Measurements from ENCODE around the gene KCNAB2. TPM values are rescaled to one million over a fixed set of nuclear protein-coding genes. Genes with fewer than 3 reads are reported as not detected.

KCNAB2 gene
- polyA plus RNA-seq, 1 experiment = 10.3 TPM

- TF ChIP-seq, protein P1, sequence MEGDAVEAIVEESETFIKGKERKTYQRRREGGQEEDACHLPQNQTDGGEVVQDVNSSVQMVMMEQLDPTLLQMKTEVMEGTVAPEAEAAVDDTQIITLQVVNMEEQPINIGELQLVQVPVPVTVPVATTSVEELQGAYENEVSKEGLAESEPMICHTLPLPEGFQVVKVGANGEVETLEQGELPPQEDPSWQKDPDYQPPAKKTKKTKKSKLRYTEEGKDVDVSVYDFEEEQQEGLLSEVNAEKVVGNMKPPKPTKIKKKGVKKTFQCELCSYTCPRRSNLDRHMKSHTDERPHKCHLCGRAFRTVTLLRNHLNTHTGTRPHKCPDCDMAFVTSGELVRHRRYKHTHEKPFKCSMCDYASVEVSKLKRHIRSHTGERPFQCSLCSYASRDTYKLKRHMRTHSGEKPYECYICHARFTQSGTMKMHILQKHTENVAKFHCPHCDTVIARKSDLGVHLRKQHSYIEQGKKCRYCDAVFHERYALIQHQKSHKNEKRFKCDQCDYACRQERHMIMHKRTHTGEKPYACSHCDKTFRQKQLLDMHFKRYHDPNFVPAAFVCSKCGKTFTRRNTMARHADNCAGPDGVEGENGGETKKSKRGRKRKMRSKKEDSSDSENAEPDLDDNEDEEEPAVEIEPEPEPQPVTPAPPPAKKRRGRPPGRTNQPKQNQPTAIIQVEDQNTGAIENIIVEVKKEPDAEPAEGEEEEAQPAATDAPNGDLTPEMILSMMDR (IDR thresholded peaks at IDR 0.05; ENCODE audit: insufficient read depth, low read depth, low read length) = no peak
- H3K27me3 ChIP-seq (ENCODE audit: control insufficient read depth, insufficient read depth, low read length) = no peaks in the 10 kb centered on the region
- H3K36me3 ChIP-seq (ENCODE audit: control insufficient read depth, insufficient read depth, low read length) = no peaks in the 10 kb centered on the region
- ChIA-PET CTCF (interaction anchor here (1.5 to 1.8 kb wide), 2 partner anchors 11 kb away, joined by 5 to 6 read pairs; no protein-coding TSS in a partner anchor), POLR2A (no interaction called here)
- DNase-seq (ENCODE audit: low read depth) = no peak
- H3K4me3 ChIP-seq (ENCODE audit: low read depth, low read length) = no peak overlapping the region
These were observed 22.3 kb upstream of the KCNAB2 start for GRCh38 chr1:6023346-6023745.

DNA sequence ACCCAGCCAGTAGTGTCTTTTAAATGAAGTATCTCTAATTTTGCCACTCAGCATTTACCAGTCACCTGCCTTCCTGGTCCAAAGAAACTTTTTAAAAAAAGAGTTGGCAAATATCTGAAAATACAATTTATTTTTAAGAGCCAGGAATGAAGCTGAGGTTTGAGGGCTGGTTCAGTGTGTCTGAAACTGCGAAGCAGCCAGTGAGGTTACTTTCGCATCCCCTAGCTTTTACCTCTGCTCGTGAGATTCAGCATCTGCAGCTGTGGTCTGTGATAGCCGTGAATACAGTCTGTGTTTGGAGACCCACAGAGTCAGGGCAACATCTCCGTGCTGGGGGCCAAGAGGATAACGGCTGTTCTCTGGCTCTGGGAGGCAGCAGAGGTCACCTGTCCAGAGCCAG, 21.3 kb upstream of the KCNAB2 start:
- ChIA-PET POLR2A (no interaction called here), CTCF (interaction anchor here (0.8 to 1.8 kb wide), 5 partner anchors 8 to 222 kb away, joined by 3 to 6 read pairs (median 3); no protein-coding TSS in a partner anchor)
- no peak for DNase-seq (ENCODE audit: low read depth)
- TF ChIP-seq, protein P1 (IDR thresholded peaks at IDR 0.05; ENCODE audit: insufficient read depth, low read depth, low read length) = no peak
- Histone ChIP-seq H3K27me3 (ENCODE audit: control insufficient read depth, insufficient read depth, low read length) (no peaks in the 10 kb centered on the region), H3K4me3 (ENCODE audit: low read depth, low read length) (no peak overlapping the region), H3K36me3 (ENCODE audit: control insufficient read depth, insufficient read depth, low read length) (no peaks in the 10 kb centered on the region)

- Histone ChIP-seq H3K4me3 (ENCODE audit: low read depth, low read length) (no peak overlapping the region), H3K27me3 (ENCODE audit: control insufficient read depth, insufficient read depth, low read length) (no peaks in the 10 kb centered on the region), H3K36me3 (ENCODE audit: control insufficient read depth, insufficient read depth, low read length) (no peaks in the 10 kb centered on the region)
- POLR2A ChIA-PET = no interaction called here
- DNase-seq (ENCODE audit: low read depth) = no peak
- TF ChIP-seq, protein P1 (IDR thresholded peaks at IDR 0.05; ENCODE audit: insufficient read depth, low read depth, low read length) = no peak
- CTCF ChIA-PET = interaction anchor here (0.9 to 1.8 kb wide), 4 partner anchors 7 to 28 kb away, joined by 3 to 6 read pairs (median 4); no protein-coding TSS in a partner anchor
These were observed 20.2 kb upstream of the KCNAB2 start for GRCh38 chr1:6025269-6026094.

GRCh38 chr1:6026095-6026809, 19.4 kb upstream of the KCNAB2 start:
- H3K27me3 ChIP-seq (ENCODE audit: control insufficient read depth, insufficient read depth, low read length) = no peaks in the 10 kb centered on the region
- no peaks in the 10 kb centered on the region for H3K36me3 ChIP-seq (ENCODE audit: control insufficient read depth, insufficient read depth, low read length)
- ChIA-PET CTCF (interaction anchor here (1.5 kb wide), 1 partner anchor 10 kb away, joined by 5 read pairs; no protein-coding TSS in a partner anchor), POLR2A (no interaction called here)
- H3K4me3 ChIP-seq (ENCODE audit: low read depth, low read length) = no peak overlapping the region
- no peak for DNase-seq (ENCODE audit: low read depth)
- TF ChIP-seq, protein P1 (IDR thresholded peaks at IDR 0.05; ENCODE audit: insufficient read depth, low read depth, low read length) = no peak

DNA sequence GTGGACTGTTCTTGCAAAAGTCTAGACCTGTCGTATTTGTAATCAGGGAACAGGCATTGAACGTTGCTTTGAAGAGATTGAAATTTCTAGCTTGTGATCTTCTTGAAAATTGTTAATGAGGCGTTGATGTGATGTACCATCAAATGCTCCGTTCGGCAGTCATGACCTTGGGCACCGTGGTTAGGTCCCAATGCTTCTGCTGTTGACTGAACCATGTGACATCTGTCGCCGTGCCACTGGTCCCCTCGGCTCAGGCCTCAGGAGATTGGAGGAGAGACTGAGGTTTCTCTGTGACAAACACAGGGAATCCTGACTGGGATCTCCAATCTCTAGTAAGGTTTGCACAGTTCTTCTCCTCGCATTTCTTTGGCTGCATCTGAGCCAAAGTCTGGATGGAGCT, 18.1 kb upstream of the KCNAB2 start:
- Histone ChIP-seq H3K36me3 (ENCODE audit: control insufficient read depth, insufficient read depth, low read length) (no peaks in the 10 kb centered on the region), H3K27me3 (ENCODE audit: control insufficient read depth, insufficient read depth, low read length) (peaks cover 2% of the 10 kb centered on the region; the same call in 1 of the 2 replicates), H3K4me3 (ENCODE audit: low read depth, low read length) (no peak overlapping the region)
- TF ChIP-seq, protein P1 (IDR thresholded peaks at IDR 0.05; ENCODE audit: insufficient read depth, low read depth, low read length) = no peak
- ChIA-PET POLR2A (no interaction called here), CTCF (interaction anchor here (1.2 to 1.4 kb wide), 2 partner anchors 12 to 15 kb away, joined by 4 to 5 read pairs; no protein-coding TSS in a partner anchor)
- DNase-seq (ENCODE audit: low read depth) = no peak
